Nephron (organoid): Measurements from ENCODE around the gene CD3E.

Experiments
- H3K27ac Mint-ChIP-seq, 3 experiments: 2 replicates each; pipeline ENCODE4 v1.8.0; 2020; ENCODE audit warnings: mixed read lengths in 3 of 3, mild to moderate bottlenecking in 2 of 3, moderate library complexity in 1 of 3
- H3K27me3 Mint-ChIP-seq: 2 replicates; pipeline ENCODE4 v1.8.0; 2021; ENCODE audit warnings: low read depth, mild to moderate bottlenecking, moderate library complexity, mixed read lengths
- H3K36me3 Mint-ChIP-seq: 2 replicates; pipeline ENCODE4 v1.8.0; 2020; ENCODE audit warnings: low read depth, mixed read lengths
- H3K4me1 Mint-ChIP-seq: 2 replicates; pipeline ENCODE4 v1.8.0; 2020; ENCODE audit warnings: mixed read lengths
- H3K4me3 Mint-ChIP-seq, 3 experiments: 2 replicates each; pipeline ENCODE4 v1.8.0; 2020; ENCODE audit warnings: mild to moderate bottlenecking in 3 of 3, mixed read lengths in 3 of 3, moderate library complexity in 2 of 3
- H3K9me3 Mint-ChIP-seq: 2 replicates; pipeline ENCODE4 v1.8.0; 2020; ENCODE audit warnings: mixed read lengths
- TF ChIP-seq, protein P1 (sequence below), 3 experiments: fragments of 200-600 bp; sonication (generic); IDR thresholded peaks; one replicate each; pipeline ENCODE4 v1.5.0; 2021; ENCODE audit warnings: antibody characterized with exemption in 3 of 3; ENCODE audit not compliant: unreplicated experiment in 3 of 3

Gene CD3E

GRCh38 chr11:118291477-118292135, 12.9 kb upstream of the CD3E start:
- H3K4me1 Mint-ChIP-seq = peaks cover 6% of the 10 kb centered on the region

DNA sequence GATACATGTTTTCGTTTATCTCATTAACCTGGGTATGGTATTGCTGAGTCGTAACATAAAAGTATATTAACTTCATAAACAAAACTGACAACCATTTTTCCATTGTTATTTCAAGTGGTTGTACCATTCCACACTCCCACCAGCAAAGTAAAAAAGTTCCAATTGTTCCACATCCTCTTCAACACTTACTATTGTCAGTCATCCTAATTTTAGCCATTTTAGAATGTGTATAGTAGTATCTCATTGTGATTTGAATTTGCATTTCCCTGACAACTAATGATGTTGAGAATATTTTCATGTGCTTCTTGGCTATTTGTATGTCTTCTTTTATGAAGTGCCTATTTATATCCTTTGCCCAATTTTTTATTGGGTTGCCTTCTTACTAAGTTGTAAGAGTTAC, 10.5 kb upstream of the CD3E start:
- Mint-ChIP-seq H3K4me1 (peaks cover 5% of the 10 kb centered on the region), H3K4me3 (no peak overlapping the region), H3K27me3 (peaks cover 42% of the 10 kb centered on the region), H3K27ac (no peak overlapping the region), H3K9me3 (no peaks in the 10 kb centered on the region), H3K36me3 (no peaks in the 10 kb centered on the region)
- TF ChIP-seq, protein P1, sequence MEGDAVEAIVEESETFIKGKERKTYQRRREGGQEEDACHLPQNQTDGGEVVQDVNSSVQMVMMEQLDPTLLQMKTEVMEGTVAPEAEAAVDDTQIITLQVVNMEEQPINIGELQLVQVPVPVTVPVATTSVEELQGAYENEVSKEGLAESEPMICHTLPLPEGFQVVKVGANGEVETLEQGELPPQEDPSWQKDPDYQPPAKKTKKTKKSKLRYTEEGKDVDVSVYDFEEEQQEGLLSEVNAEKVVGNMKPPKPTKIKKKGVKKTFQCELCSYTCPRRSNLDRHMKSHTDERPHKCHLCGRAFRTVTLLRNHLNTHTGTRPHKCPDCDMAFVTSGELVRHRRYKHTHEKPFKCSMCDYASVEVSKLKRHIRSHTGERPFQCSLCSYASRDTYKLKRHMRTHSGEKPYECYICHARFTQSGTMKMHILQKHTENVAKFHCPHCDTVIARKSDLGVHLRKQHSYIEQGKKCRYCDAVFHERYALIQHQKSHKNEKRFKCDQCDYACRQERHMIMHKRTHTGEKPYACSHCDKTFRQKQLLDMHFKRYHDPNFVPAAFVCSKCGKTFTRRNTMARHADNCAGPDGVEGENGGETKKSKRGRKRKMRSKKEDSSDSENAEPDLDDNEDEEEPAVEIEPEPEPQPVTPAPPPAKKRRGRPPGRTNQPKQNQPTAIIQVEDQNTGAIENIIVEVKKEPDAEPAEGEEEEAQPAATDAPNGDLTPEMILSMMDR (IDR thresholded peaks at IDR 0.05; ENCODE audit: unreplicated experiment in 3 of 3) = no peak

More at GRCh38 chr11:118291477-118292135, 12.9 kb upstream of the CD3E start:
- TF ChIP-seq, protein P1 (IDR thresholded peaks at IDR 0.05; ENCODE audit: unreplicated experiment in 3 of 3) = no peak
- H3K27ac Mint-ChIP-seq = no peak overlapping the region
- peaks cover 42% of the 10 kb centered on the region for H3K27me3 Mint-ChIP-seq
- H3K9me3 Mint-ChIP-seq = no peaks in the 10 kb centered on the region
- H3K4me3 Mint-ChIP-seq = no peak overlapping the region
- no peaks in the 10 kb centered on the region for H3K36me3 Mint-ChIP-seq

DNA sequence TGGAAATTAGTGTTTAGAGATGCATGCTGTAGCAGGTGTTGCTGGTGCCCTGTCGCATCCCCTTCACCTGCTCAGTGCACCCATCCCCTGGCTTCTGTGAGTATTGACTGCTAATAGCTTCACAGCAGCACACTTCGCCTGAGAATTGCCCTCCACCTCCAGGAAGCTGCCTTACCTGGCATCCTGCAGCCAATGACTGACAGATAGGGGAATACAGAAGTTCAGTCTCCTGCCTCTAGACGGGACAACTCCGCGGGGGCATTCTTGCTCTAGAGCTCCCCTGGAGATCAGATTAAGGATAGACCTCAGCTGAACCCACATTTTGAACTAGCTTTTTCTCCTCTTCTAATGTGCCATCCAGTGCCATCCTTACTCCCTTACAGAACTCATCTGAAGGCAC, 9.3 kb upstream of the CD3E start:
- Mint-ChIP-seq H3K36me3 (no peaks in the 10 kb centered on the region), H3K4me1 (no peaks in the 10 kb centered on the region), H3K9me3 (no peaks in the 10 kb centered on the region), H3K27ac (no peak overlapping the region), H3K4me3 (no peak overlapping the region), H3K27me3 (peaks cover 38% of the 10 kb centered on the region)
- TF ChIP-seq, protein P1 (IDR thresholded peaks at IDR 0.05; ENCODE audit: unreplicated experiment in 3 of 3) = no peak

DNA sequence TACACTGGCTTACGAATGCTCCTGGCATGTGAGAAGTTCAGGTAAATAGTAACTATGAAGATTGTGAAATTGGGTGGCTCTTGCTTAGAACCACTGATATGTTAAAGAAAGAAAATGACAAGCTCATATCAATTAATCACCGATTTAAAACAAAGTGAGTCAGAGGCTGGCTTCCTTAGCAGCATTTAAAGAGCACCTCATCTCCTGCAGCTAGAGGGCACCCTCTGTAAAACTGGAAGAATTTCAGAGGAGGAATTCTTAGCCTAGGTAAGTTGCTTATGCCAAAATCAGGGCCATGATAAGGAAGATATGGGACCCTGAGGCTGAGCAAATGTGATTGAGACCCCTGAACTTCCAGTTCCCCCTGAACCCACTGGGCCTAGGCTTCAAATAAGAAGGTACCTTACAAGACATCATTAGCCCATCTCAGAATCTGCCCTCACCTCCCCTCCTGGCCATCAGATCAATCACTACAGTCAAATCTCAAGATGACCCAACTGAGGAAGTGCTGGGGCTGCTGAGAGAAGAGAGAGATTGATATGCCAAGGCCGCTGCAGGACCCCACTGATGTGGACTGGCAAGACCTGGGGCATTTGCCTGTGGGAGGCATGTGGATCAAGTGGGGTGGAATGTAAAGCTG, 8.6 kb upstream of the CD3E start:
- Mint-ChIP-seq H3K4me1 (no peaks in the 10 kb centered on the region), H3K36me3 (no peaks in the 10 kb centered on the region), H3K27ac (no peak overlapping the region), H3K4me3 (no peak overlapping the region), H3K9me3 (no peaks in the 10 kb centered on the region), H3K27me3 (peaks cover 38% of the 10 kb centered on the region)
- TF ChIP-seq, protein P1 (IDR thresholded peaks at IDR 0.05; ENCODE audit: unreplicated experiment in 3 of 3) = peak; percentile 18 to 43 (median 37)

- Mint-ChIP-seq H3K27me3 (peaks cover 56% of the 10 kb centered on the region), H3K36me3 (no peaks in the 10 kb centered on the region), H3K9me3 (no peaks in the 10 kb centered on the region), H3K27ac (no peak overlapping the region), H3K4me1 (no peaks in the 10 kb centered on the region), H3K4me3 (no peak overlapping the region)
- TF ChIP-seq, protein P1 (IDR thresholded peaks at IDR 0.05; ENCODE audit: unreplicated experiment in 3 of 3) = no peak
Measured at GRCh38 chr11:118301600-118302195, 2.8 kb upstream of the CD3E start.
